ENCODE measurements around the gene ASTN2.
A peak's percentile ranks its signal among the peaks of the same experiment; 100 is the strongest.

Gene ASTN2

GRCh38 chr9:116741742-116742141, 673.1 kb downstream of the ASTN2 start:
- TF ChIP-seq CTCF (conservative IDR thresholded peaks at IDR 0.05; ENCODE audit: low read length), result no peak
- no peak for DNase-seq (ENCODE audit: low read depth)
- no peak overlapping the region for H3K4me3 ChIP-seq (ENCODE audit: low read length)

- no peak for TF ChIP-seq CTCF (conservative IDR thresholded peaks at IDR 0.05; ENCODE audit: low read length)
- no peak overlapping the region for H3K4me3 ChIP-seq (ENCODE audit: low read length)
- no peak for DNase-seq (ENCODE audit: low read depth)
Observed at GRCh38 chr9:116741086-116741740, 673.6 kb downstream of the ASTN2 start.

- peak overlapping the region; percentile 34; the same call in 1 of the 2 replicates for H3K4me3 ChIP-seq (ENCODE audit: low read length)
- peak; percentile 74 for DNase-seq (ENCODE audit: low read depth)
- peak; percentile 96 for TF ChIP-seq CTCF (conservative IDR thresholded peaks at IDR 0.05; ENCODE audit: low read length)
Observed at GRCh38 chr9:116737152-116737546, 677.7 kb downstream of the ASTN2 start.

GRCh38 chr9:116736399-116737151, 678.3 kb downstream of the ASTN2 start:
- no peak for DNase-seq (ENCODE audit: low read depth)
- no peak overlapping the region for H3K4me3 ChIP-seq (ENCODE audit: low read length)
- TF ChIP-seq CTCF (conservative IDR thresholded peaks at IDR 0.05; ENCODE audit: low read length), result no peak; the same call in 1 of the 2 replicates

GRCh38 chr9:116733010-116733641, 681.7 kb downstream of the ASTN2 start:
- no peak for DNase-seq (ENCODE audit: low read depth)
- no peak overlapping the region for H3K4me3 ChIP-seq (ENCODE audit: low read length)
- no peak for TF ChIP-seq CTCF (conservative IDR thresholded peaks at IDR 0.05; ENCODE audit: low read length)

- TF ChIP-seq CTCF (conservative IDR thresholded peaks at IDR 0.05; ENCODE audit: low read length), result no peak
- no peak overlapping the region for H3K4me3 ChIP-seq (ENCODE audit: low read length)
- DNase-seq (ENCODE audit: low read depth), result no peak
Observed at GRCh38 chr9:116726602-116727001, 688.3 kb downstream of the ASTN2 start.

Measured in AG10803 (cell line).